NCI-H526 (cell line): ENCODE data around the gene PTPN5.

Experiments used
- DNase-seq, 2 experiments: peaks; one replicate each; lab custom pipeline; 2025; lab: John Stamatoyannopoulos, UW

Gene PTPN5

GRCh38 chr11:18739685-18740084 lies 51.9 kb downstream of the PTPN5 start:
- no peak for DNase-seq

GRCh38 chr11:18737642-18738041 lies 54.0 kb downstream of the PTPN5 start:
- no peak for DNase-seq

DNA sequence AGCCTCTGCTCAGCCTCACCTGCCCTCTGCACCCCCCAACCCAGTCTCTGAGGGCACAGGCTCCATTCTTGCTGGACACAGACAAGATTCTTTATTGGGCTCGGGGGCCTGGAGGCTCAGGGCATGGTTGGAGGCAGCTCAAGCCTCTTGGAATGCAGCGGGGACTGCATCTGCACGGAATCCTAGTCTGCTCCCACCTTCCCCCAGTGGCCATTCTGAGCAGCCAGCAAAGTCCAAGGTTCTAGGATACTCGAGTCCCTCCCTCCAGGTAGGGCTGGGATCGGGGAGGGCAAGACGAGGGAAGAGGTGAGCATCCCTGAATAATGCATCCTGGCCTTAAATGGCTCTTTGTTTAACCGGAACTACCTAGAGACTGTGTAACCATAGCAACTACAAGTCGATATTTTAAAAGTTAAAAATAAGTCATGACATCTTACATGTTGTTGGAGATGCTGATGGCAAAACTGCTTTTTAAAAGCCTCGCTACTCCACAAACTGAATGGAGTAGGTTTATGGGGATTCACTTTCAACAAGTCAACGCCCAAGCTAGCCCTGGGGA lies 54.9 kb downstream of the PTPN5 start:
- no peak for DNase-seq

DNA sequence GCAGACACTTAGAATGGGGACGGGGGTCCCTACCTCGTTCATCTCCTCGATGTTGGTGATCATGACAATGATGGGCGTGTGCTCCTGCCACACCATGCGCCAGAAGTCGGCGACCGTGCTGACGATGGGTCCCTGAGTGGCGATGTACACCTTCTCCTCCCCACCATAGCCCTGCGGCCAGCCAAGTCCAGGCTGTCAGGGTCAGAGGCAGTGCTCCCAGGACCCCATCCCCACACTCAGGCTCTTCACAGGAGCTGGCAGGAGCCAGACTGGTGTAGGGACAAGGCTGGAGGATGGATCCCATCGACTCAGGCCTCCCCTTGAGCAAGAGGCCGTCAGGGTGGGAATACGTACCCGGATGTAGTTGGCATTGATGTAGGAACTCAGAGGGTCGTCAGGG lies 58.4 kb downstream of the PTPN5 start:
- no peak for DNase-seq

- DNase-seq: peak in 1 of 2 experiments; percentile 66
Measured at GRCh38 chr11:18731949-18732821, 59.4 kb downstream of the PTPN5 start.

DNA sequence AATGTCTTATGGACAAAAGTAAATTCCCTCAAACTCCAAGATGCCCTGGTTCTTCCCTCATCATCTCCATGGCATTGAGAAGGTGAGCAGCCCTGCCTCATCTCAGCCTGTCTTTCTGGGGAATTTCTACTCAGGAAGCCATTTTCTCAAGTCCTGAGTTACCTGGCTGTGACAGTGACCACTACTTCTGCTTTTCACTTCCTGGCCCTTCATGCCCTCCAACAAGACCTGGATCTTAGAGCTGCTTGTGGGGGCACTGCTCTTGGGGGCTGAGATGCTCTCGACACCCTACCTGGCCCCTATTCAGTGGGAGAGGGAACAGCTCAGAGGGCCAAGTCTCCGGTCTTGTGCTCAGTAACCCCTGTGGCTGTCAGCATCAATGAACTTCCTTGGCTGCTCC lies 60.2 kb downstream of the PTPN5 start:
- no peak for DNase-seq

GRCh38 chr11:18730020-18730419 lies 61.6 kb downstream of the PTPN5 start:
- no peak for DNase-seq

GRCh38 chr11:18729426-18729825 lies 62.2 kb downstream of the PTPN5 start:
- no peak for DNase-seq

DNA sequence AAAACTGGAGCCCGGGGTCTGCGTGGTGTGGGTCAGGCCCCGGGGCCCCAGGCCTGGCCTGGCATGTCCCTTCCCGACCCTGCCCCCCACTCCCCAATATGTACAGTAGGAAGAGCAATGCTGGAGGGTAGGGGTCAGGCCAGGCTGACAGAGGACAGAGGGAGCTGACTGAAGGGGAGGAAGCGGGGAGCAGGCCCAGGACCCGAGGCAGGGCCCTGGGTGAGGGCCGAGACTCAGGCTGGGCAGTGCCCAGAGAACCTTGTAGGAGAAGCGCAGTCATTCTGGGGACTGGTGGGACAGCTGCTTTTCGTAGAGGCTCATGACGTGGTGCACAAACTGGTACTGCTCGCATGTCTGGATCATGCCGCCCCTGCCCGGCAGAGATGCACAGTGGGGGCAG lies 62.9 kb downstream of the PTPN5 start:
- no peak for DNase-seq

DNA sequence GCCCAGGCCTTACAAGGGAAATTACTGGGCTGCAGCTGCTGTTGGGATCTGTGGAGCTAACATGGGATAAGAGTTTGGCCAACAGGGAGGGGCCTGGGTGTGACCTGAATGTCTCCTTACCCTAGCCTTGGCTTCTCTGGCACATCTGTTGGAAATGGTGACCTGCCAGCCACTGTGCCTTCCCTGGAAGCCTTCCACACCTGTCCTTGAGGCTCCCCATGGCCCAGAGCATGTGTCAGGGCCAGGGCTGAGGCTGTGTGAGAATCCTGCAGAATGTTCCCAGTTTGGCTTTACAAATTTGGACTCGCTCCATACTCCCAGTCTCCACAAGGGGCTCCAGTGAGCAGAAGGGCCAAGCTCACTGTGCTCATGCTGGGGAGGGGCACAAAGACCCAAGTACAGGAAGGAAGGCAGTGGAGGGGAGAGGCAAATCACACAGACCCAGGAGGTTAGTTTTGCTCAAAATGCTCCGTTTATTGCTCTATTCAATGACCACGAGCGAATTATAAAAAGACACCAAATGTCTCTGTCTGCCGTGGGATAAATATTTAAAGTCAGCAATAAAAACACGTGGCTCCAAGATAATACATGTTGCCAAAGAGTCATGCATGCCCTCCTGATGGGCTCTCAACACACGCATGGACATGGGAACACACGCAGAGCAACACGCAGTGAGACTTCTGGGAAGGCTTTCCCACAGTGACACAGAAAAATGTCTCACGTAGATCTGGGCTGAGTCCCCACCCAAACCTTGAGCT lies 63.9 kb downstream of the PTPN5 start:
- DNase-seq: peak; percentile 24 to 63

- no peak for DNase-seq
Measured at GRCh38 chr11:18726040-18726439, 65.6 kb downstream of the PTPN5 start, which contains the start of gene IGSF22. Gene IGSF22, minus strand, starts transcription at chr11:18726188. Its CDS starts 1,952 bp downstream, at chr11:18724236.

GRCh38 chr11:18723991-18724390 lies 67.6 kb downstream of the PTPN5 start:
- DNase-seq: peak; percentile 56 to 75

DNA sequence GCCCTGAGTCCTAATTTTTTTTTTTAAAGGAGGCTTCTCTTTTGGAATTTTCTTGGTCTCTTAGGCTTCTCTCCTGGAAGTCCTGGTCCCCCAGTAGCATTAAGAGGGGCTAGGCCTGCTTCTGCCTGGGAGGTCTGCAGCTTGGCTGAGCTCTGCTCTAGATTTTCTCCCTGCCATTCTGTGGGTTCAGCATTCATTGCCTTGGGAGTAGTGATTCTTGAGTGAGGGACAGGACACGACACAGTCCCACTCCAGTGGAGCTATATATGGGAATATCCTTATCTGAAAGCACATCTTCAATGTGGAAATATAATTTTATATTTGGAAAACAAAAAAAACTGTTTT lies 69.3 kb downstream of the PTPN5 start:
- DNase-seq: no peak

GRCh38 chr11:18721561-18722292 lies 69.9 kb downstream of the PTPN5 start:
- peak; percentile 77 to 88 for DNase-seq

GRCh38 chr11:18720808-18721560 lies 70.6 kb downstream of the PTPN5 start:
- peak; percentile 82 to 96 for DNase-seq

- peak in 1 of 2 experiments; percentile 48 for DNase-seq
Measured at GRCh38 chr11:18720091-18720807, 71.3 kb downstream of the PTPN5 start.

DNA sequence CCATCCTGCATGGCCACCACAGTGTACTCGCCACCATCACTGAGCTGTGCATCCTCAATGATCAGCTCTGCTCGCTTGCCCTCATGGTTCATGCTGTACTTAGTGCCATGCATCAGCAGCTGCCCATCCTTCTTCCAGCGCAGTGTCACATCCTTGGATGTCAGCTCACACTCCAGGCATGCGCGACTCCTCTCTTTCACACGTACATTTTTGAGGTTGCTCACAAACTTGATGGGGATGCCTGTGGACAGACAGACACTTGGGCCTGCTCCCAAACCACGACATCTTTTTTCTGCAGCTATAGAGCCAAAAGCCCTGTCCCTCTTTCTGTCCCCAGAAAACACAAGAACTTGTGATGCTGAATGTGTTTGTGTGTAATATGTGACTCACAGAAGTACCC lies 76.1 kb downstream of the PTPN5 start:
- no peak for DNase-seq

- DNase-seq: no peak
Measured at GRCh38 chr11:18714443-18714780, 77.2 kb downstream of the PTPN5 start.

DNA sequence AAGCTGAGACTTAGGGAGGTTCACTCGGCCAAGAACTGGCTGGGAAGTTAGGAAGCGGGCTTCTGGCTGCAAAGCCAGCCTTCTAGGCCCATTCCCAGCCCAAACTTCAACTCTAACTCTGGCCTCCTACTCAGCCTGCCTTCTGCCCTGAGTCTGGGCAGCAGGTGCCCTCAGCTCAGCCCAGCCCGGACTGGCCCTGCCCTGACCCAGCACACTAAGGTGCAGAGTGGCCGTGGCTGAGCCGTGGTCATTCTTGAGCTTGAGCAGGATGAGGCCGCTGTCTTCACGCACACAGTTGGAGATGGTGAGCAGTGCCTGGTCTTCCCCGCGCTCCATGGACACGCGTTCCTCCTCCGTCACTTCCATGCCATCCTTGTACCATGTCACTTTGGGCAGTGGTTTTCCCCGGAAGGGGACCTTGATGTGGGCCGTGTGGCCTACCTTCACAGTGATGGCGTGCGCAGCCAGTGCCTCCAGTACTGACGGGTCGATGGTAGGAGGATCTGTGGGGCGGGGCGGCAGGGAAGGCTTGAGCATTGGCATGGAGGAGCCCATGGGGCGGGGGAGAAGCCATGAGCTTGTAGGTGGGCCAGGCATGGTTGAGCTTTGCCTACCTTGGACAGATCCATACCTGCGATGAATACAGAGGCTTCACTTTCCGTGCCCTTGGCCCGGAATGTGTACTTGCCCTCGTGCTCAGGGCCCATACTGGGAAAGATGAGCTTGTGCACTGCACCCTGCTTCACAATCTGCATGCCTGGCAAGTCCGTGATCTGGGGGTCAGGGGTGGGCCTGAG lies 77.8 kb downstream of the PTPN5 start:
- DNase-seq: no peak

DNA sequence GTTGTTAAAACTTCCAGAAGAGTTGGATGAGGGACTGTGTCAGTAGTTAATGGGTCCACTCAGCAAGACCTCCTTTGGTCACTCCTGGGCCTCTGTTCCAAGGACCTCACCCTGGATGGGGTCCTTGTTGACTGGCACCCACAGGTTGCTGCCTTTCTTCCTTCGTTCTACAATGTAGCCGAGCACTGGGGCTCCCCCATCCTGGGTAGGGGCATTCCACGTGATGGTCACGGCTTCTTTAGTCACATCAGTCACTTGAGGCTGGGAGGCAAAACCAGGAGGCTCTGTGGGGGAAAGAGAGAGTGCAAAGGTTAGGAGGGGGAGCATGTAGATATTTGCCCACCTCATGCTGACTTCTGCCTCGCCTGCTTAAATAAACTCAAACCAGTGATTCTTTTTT lies 81.1 kb downstream of the PTPN5 start:
- DNase-seq: no peak
